Spleen (tissue), 11 donors: ENCODE measurements around the gene ADAM19. TPM values are rescaled to one million over a fixed set of nuclear protein-coding genes. Genes with fewer than 3 reads are reported as not detected.

Experiments used
- DNase-seq: peaks from one replicate; pipeline ENCODE4 v3.0.0-alpha.2; 2020
- H3K27ac ChIP-seq, 8 donors: fragments of 200-600 bp; sonication (generic) in 7 of 8; 1 replicate in 4 of 8; 2 replicates in 4 of 8; pipeline versions ENCODE4 v1.5.0 to v1.8.0; 2016 to 2021; ENCODE audit warnings: inconsistent platforms in 4 of 8, mild to moderate bottlenecking in 4 of 8, moderate library complexity in 1 of 8
- H3K27me3 ChIP-seq, 7 donors: fragments of 200-600 bp; sonication (generic) in 6 of 7; replicated peaks in 1 of 7; 1 replicate in 4 of 7; 2 replicates in 3 of 7; pipeline versions ENCODE4 v1.5.0 to v1.8.0; 2016 to 2021; ENCODE audit warnings: inconsistent platforms in 3 of 7, mild to moderate bottlenecking in 1 of 7
- H3K36me3 ChIP-seq, 6 donors: fragments of 200-600 bp; sonication (generic) in 5 of 6; 1 replicate in 4 of 6; 2 replicates in 2 of 6; pipeline versions ENCODE4 v1.5.0 to v1.8.0; 2016 to 2021; ENCODE audit warnings: inconsistent platforms in 2 of 6
- H3K4me1 ChIP-seq, 6 donors: fragments of 200-600 bp; sonication (generic) in 5 of 6; 1 replicate in 3 of 6; 2 replicates in 3 of 6; pipeline versions ENCODE4 v1.5.0 to v1.8.0; 2016 to 2021; ENCODE audit warnings: inconsistent platforms in 3 of 6
- H3K4me3 ChIP-seq, 8 donors: fragments of 200-600 bp; sonication (generic) in 7 of 8; 1 replicate in 4 of 8; 2 replicates in 4 of 8; pipeline versions ENCODE4 v1.5.0 to v1.8.0; 2016 to 2021; ENCODE audit warnings: inconsistent platforms in 4 of 8, mild to moderate bottlenecking in 4 of 8, moderate library complexity in 2 of 8
- H3K9me3 ChIP-seq, 8 donors: fragments of 200-600 bp; sonication (generic) in 7 of 8; 1 replicate in 4 of 8; 2 replicates in 4 of 8; pipeline versions ENCODE4 v1.5.0 to v1.8.0; 2016 to 2021; ENCODE audit warnings: inconsistent platforms in 4 of 8
- CTCF ChIP-seq, 11 experiments: fragments of 200-600 bp in 7 of 11; fragments of 450-650 bp in 4 of 11; sonication (generic) in 4 of 11; IDR thresholded peaks in 8 of 11; conservative IDR thresholded peaks in 3 of 11; 1 replicate in 7 of 11; 2 replicates in 4 of 11; pipeline versions ENCODE4 v1.4.0 to v1.8.0; 2016 to 2021; ENCODE audit warnings: antibody characterized with exemption in 11 of 11, inconsistent platforms in 4 of 11, mild to moderate bottlenecking in 1 of 11
- POLR2A ChIP-seq, 3 donors: fragments of 450-650 bp; IDR thresholded peaks; one replicate each; pipeline ENCODE4 v1.5.1; 2017; ENCODE audit warnings: antibody characterized with exemption in 3 of 3, mild to moderate bottlenecking in 1 of 3
- POLR2AphosphoS5 ChIP-seq, 3 donors: sonication (generic); formaldehyde crosslinking; IDR thresholded peaks; one replicate each; pipeline ENCODE4 v1.5.1; 2017; ENCODE audit warnings: antibody characterized with exemption in 3 of 3
- WGBS, 5 donors: extraction: QIAGEN DNeasy Blood & Tissue Kit in 3 of 5; methylation state at CpG; one replicate each; pipeline versions ENCODE4 v1.1.5 to v1.1.7; 2013 to 2018; 5-methylcytosine and 5-hydroxymethylcytosine counted together
- intact Hi-C: fragments of 100-400 bp; cut with DNase I; formaldehyde crosslinking; loops from one replicate; pipeline ENCODE4 v1.15.0; 2023; ENCODE audit warnings: low total_unique reads
- polyA plus RNA-seq, 3 donors: library from polyadenylated mRNA; stranded (reverse); fragments of 200-250 nt; gene quantifications; one replicate each; pipeline ENCODE4 v1.2.1, GENCODE V29; 2013
- total RNA-seq, 7 donors: library from RNA; depleted of rRNA in 3 of 7; stranded (reverse); fragments of >200 nt in 3 of 7; fragmentation: NEBNext Ultra II Directional in 4 of 7; extraction: Animal tissue kit (Norgen Biotek cat#: 25700) in 4 of 7; gene quantifications; one replicate each; pipeline versions ENCODE4 v1.1.0 to v1.2.1, GENCODE V29; 2016 to 2021
- donor health status: healthy with polysubstance abuse.
- donor health status: DM: no; HTN: no; CAD: no; lungs with moderate emphysema.
- donor health status: DM: no; HTN: no; CAD: no.
- donor health status: Bipolar disorder and iron deficiency.
- donor health status: healthy.
- donor health status: DM: no; HTN: no; CAD: no.
- donor health status: DM: yes; HTN: yes; CAD: no.

ADAM19 gene
- total and polyA plus RNA-seq, 10 donors = 10.9 to 71.1 (median 51.5) TPM

- Histone ChIP-seq H3K27ac (peak overlapping the region in 5 of 8 donors; percentile 31 to 90 (median 76)), H3K4me1 (peaks cover 21 to 95% (median 64%) of the 10 kb centered on the region in 6 donors), H3K4me3 (no peak overlapping the region), H3K27me3 (no peaks in the 10 kb centered on the region), H3K36me3 (peaks cover 0 to 99% (median 12%) of the 10 kb centered on the region in 6 donors), H3K9me3 (no peaks in the 10 kb centered on the region)
- TF ChIP-seq POLR2AphosphoS5 (IDR thresholded peaks at IDR 0.05) (peak in 1 of 3 donors; percentile 62), POLR2A (IDR thresholded peaks at IDR 0.05) (no peak), CTCF (IDR thresholded peaks at IDR 0.05 in 8 of 11, conservative IDR thresholded peaks at IDR 0.05 in 3 of 11) (no peak)
- intact Hi-C loops = no loop called here
- WGBS, 5 donors = 70 to 83% (median 79%) methylated on average over 13 to 14 of the region's 14 CpGs
- no peak for DNase-seq
These were observed 68.4 kb downstream of the ADAM19 start for GRCh38 chr5:157506981-157507780.

GRCh38 chr5:157506066-157506590 is 69.4 kb downstream of the ADAM19 start:
- no peak overlapping the region for H3K4me3 ChIP-seq
- peaks cover 0 to 99% (median 14%) of the 10 kb centered on the region in 6 donors for H3K36me3 ChIP-seq
- no peak for TF ChIP-seq POLR2AphosphoS5 (IDR thresholded peaks at IDR 0.05)
- no peak for TF ChIP-seq POLR2A (IDR thresholded peaks at IDR 0.05)
- intact Hi-C loops = no loop called here
- no peaks in the 10 kb centered on the region for H3K27me3 ChIP-seq
- H3K27ac ChIP-seq = peak overlapping the region in 6 of 8 donors; percentile 18 to 90 (median 62)
- H3K4me1 ChIP-seq = peaks cover 16 to 95% (median 64%) of the 10 kb centered on the region in 6 donors
- no peak for DNase-seq
- WGBS, 5 donors = 50 to 58% (median 54%) methylated on average over 3 of the region's 3 CpGs
- H3K9me3 ChIP-seq = no peaks in the 10 kb centered on the region

- H3K9me3 ChIP-seq = no peaks in the 10 kb centered on the region
- peaks cover 0 to 100% (median 15%) of the 10 kb centered on the region in 6 donors for H3K36me3 ChIP-seq
- intact Hi-C loops = no loop called here
- no peaks in the 10 kb centered on the region for H3K27me3 ChIP-seq
- no peak overlapping the region for H3K4me3 ChIP-seq
- DNase-seq = no peak
- H3K27ac ChIP-seq = peak overlapping the region in 7 of 8 donors; percentile 18 to 90 (median 49)
- H3K4me1 ChIP-seq = peaks cover 20 to 95% (median 60%) of the 10 kb centered on the region in 6 donors
- WGBS, 5 donors = 86 to 95% (median 90%) methylated on average over 5 to 6 of the region's 6 CpGs
- no peak for TF ChIP-seq POLR2A (IDR thresholded peaks at IDR 0.05)
- peak in 2 of 3 donors; percentile 36 to 56 for TF ChIP-seq POLR2AphosphoS5 (IDR thresholded peaks at IDR 0.05)
These were observed 70.1 kb downstream of the ADAM19 start for GRCh38 chr5:157505496-157505895.

- no peak for DNase-seq
- Histone ChIP-seq H3K9me3 (no peaks in the 10 kb centered on the region), H3K27ac (peak overlapping the region; percentile 22 to 90 (median 73)), H3K4me3 (no peak overlapping the region), H3K4me1 (peaks cover 16 to 94% (median 59%) of the 10 kb centered on the region in 6 donors), H3K27me3 (no peaks in the 10 kb centered on the region), H3K36me3 (peaks cover 3 to 100% (median 13%) of the 10 kb centered on the region in 6 donors)
- intact Hi-C loops = no loop called here
- 50 to 81% (median 72%) methylated on average over 8 of the region's 8 CpGs for WGBS, 5 donors
- TF ChIP-seq POLR2A (IDR thresholded peaks at IDR 0.05) = no peak
- peak in 2 of 3 donors; percentile 5 to 55 for TF ChIP-seq POLR2AphosphoS5 (IDR thresholded peaks at IDR 0.05)
- TF ChIP-seq CTCF (IDR thresholded peaks at IDR 0.05 in 8 of 11, conservative IDR thresholded peaks at IDR 0.05 in 3 of 11) = no peak
These were observed 71.5 kb downstream of the ADAM19 start for GRCh38 chr5:157504053-157504452.
